ENCODE data around the gene DTD1.

The DTD1 gene

DNA sequence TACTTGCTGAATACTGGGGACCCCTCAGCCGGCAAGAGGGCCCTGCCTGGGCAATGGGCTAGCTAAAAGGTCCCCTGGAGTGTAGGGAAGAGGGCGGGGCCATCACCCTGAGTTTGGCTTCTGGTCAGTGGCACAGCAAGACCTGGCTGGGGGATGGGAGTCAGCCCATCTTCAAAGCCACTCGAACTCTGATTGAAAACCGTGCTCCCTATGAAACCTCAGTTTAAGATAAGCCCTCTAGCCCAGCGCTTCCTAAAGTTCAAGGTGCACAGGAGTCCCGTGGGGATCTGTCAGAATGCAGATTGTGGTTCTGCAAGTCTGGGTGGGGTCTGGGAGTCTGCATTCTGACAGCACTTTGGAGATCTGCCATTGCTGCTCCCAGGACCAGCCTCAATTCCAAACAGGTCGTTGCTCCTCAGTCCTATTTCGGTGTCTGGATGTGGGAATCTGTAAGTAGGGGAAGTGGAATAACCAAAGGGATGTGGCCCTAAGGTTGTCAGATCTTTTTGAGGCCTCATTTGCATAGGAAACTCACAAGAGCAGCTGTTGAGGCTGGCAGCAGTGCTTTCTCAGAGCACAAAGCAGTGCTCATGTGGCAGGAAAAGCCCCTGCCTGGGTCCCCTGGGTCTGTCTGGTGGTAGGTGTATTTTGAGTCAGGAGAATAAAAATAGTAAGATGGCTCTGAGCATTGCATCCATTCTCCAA lies 140.5 kb downstream of the DTD1 start:
- Histone ChIP-seq H4K20me1 (ENCODE audit: control insufficient read depth, insufficient read depth, low read depth, low read length) (no peaks in the 10 kb centered on the region), H3K4me2 (ENCODE audit: low read length) (peak overlapping the region; percentile 54), H3K4me1 (ENCODE audit: control insufficient read depth, low read length) (peaks cover 20% of the 10 kb centered on the region), H3K9me3 (ENCODE audit: control insufficient read depth, insufficient read depth, low read length) (no peaks in the 10 kb centered on the region), H3F3A (ENCODE audit: control insufficient read depth, insufficient read depth) (no peaks in the 10 kb centered on the region), H3K27ac (ENCODE audit: low read depth, low read length) (no peak overlapping the region), H3K79me2 (ENCODE audit: control insufficient read depth, low read length) (no peaks in the 10 kb centered on the region), H3K36me3 (ENCODE audit: control insufficient read depth, low read length) (no peaks in the 10 kb centered on the region), H3K4me3 (ENCODE audit: low read length) (peak overlapping the region; percentile 33), H3K27me3 (ENCODE audit: control insufficient read depth, low read length) (no peaks in the 10 kb centered on the region), H3K9me2 (replicated peaks; ENCODE audit: control insufficient read depth, low read length) (no peaks in the 10 kb centered on the region)
- TF ChIP-seq, protein P1, sequence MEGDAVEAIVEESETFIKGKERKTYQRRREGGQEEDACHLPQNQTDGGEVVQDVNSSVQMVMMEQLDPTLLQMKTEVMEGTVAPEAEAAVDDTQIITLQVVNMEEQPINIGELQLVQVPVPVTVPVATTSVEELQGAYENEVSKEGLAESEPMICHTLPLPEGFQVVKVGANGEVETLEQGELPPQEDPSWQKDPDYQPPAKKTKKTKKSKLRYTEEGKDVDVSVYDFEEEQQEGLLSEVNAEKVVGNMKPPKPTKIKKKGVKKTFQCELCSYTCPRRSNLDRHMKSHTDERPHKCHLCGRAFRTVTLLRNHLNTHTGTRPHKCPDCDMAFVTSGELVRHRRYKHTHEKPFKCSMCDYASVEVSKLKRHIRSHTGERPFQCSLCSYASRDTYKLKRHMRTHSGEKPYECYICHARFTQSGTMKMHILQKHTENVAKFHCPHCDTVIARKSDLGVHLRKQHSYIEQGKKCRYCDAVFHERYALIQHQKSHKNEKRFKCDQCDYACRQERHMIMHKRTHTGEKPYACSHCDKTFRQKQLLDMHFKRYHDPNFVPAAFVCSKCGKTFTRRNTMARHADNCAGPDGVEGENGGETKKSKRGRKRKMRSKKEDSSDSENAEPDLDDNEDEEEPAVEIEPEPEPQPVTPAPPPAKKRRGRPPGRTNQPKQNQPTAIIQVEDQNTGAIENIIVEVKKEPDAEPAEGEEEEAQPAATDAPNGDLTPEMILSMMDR (IDR thresholded peaks at IDR 0.05; ENCODE audit: low read depth, low read length, poor library complexity, severe bottlenecking), result no peak
- TF ChIP-seq EZH2phosphoT487 (IDR thresholded peaks at IDR 0.05; ENCODE audit: borderline replicate concordance, low read length), result no peak

DNA sequence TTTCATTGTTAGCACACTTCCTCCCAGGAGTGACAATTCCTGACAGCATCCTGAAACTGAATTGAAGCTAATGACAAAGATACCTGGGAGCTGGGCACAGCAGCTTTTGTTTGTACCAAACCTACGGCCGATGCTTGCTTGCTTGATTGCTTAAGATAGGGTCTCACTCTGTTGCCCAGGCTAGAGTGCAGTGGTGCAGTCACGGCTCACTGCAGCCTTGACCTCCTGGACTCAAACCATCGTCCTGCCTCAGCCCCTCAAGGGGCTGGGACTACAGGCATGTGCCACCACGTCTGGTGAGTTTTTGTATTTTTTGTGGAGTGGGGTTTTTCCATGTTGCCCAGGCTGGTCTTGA lies 141.0 kb downstream of the DTD1 start:
- no peak for TF ChIP-seq EZH2phosphoT487 (IDR thresholded peaks at IDR 0.05; ENCODE audit: borderline replicate concordance, low read length)
- TF ChIP-seq, protein P1 (IDR thresholded peaks at IDR 0.05; ENCODE audit: low read depth, low read length, poor library complexity, severe bottlenecking), result no peak
- Histone ChIP-seq H4K20me1 (ENCODE audit: control insufficient read depth, insufficient read depth, low read depth, low read length) (no peaks in the 10 kb centered on the region), H3K4me3 (ENCODE audit: low read length) (peak overlapping the region; percentile 33), H3K79me2 (ENCODE audit: control insufficient read depth, low read length) (no peaks in the 10 kb centered on the region), H3K27ac (ENCODE audit: low read depth, low read length) (no peak overlapping the region), H3K9me3 (ENCODE audit: control insufficient read depth, insufficient read depth, low read length) (no peaks in the 10 kb centered on the region), H3K4me2 (ENCODE audit: low read length) (peak overlapping the region; percentile 54), H3F3A (ENCODE audit: control insufficient read depth, insufficient read depth) (no peaks in the 10 kb centered on the region), H3K4me1 (ENCODE audit: control insufficient read depth, low read length) (peaks cover 20% of the 10 kb centered on the region), H3K27me3 (ENCODE audit: control insufficient read depth, low read length) (no peaks in the 10 kb centered on the region), H3K9me2 (replicated peaks; ENCODE audit: control insufficient read depth, low read length) (no peaks in the 10 kb centered on the region), H3K36me3 (ENCODE audit: control insufficient read depth, low read length) (no peaks in the 10 kb centered on the region)

DNA sequence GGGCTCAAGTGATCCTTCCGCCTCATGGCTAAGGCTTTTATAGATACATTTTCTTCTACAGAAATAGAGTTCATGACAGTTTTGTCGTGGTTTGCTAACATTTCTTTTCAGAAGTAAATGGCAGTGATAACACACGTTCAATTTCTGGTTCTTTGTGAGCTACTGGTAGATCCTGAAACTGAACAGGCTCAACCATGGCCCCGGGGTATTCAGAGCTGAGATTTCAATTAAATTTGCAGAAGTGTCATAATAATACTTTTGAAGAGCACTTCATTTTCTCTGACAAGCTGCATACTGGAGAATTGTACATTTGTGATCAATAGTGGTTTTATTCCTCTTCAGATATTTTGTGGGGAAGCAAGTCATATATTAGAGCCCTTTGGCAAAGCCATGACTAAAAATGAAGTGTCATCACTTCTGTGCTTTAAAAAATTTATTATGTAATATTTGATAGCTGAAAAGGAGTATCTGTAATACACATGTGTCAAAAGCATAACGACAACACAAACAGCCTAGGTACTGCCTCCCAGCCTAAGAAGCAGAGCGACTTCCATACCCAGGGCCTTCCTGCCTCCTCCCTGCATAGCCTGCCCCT lies 141.5 kb downstream of the DTD1 start:
- Histone ChIP-seq H3K9me3 (ENCODE audit: control insufficient read depth, insufficient read depth, low read length) (no peaks in the 10 kb centered on the region), H3K4me2 (ENCODE audit: low read length) (peak overlapping the region; percentile 54; the same call in 1 of the 2 replicates), H3K4me1 (ENCODE audit: control insufficient read depth, low read length) (peaks cover 20% of the 10 kb centered on the region), H3K79me2 (ENCODE audit: control insufficient read depth, low read length) (no peaks in the 10 kb centered on the region), H4K20me1 (ENCODE audit: control insufficient read depth, insufficient read depth, low read depth, low read length) (no peaks in the 10 kb centered on the region), H3K27me3 (ENCODE audit: control insufficient read depth, low read length) (no peaks in the 10 kb centered on the region), H3F3A (ENCODE audit: control insufficient read depth, insufficient read depth) (no peaks in the 10 kb centered on the region), H3K9me2 (replicated peaks; ENCODE audit: control insufficient read depth, low read length) (no peaks in the 10 kb centered on the region), H3K36me3 (ENCODE audit: control insufficient read depth, low read length) (no peaks in the 10 kb centered on the region), H3K4me3 (ENCODE audit: low read length) (peak overlapping the region; percentile 33), H3K27ac (ENCODE audit: low read depth, low read length) (no peak overlapping the region)
- TF ChIP-seq EZH2phosphoT487 (IDR thresholded peaks at IDR 0.05; ENCODE audit: borderline replicate concordance, low read length), result no peak
- TF ChIP-seq, protein P1 (IDR thresholded peaks at IDR 0.05; ENCODE audit: low read depth, low read length, poor library complexity, severe bottlenecking), result no peak

All from DOHH2 (cell line).